Panc1 (cell line): Measurements from ENCODE around the gene ESYT2. TPM values are rescaled to one million over a fixed set of nuclear protein-coding genes. Genes with fewer than 3 reads are reported as not detected.
A peak's percentile ranks its signal among the peaks of the same experiment; 100 is the strongest.

ENCODE experiments used
- ATAC-seq: fragments of 200-7000 bp; cut with Tn5 transposase; 2 replicates; pipeline ENCODE4 v1.9.1; 2020; ENCODE audit warnings: mild to moderate bottlenecking, moderate library complexity
- BruUV-seq: library from RNA; stranded (reverse); fragments of 400-500 nt; replicated peaks from 2 replicates; lab custom pipeline; 2021; lab: Mats Ljungman, UMichigan
- CTCF ChIA-PET: fragments of 300-600 bp; sonication (Branson Sonifier 250); formaldehyde crosslinking; loops from one replicate; lab custom pipeline; 2022; ENCODE audit warnings: antibody characterized with exemption; lab: Charles Lee
- POLR2A ChIA-PET: fragments of 300-600 bp; sonication (Branson Sonifier 250); formaldehyde crosslinking; loops from one replicate; lab custom pipeline; 2022; ENCODE audit warnings: antibody characterized with exemption; lab: Charles Lee
- DNase-seq: peaks from one replicate; pipeline ENCODE4 v3.0.0-alpha.2; 2010; ENCODE audit warnings: low read depth, low spot score
- H3K27ac ChIP-seq: 2 replicates; pipeline ENCODE4 v1.5.1; 2011; ENCODE audit warnings: mild to moderate bottlenecking, low read length, inconsistent platforms
- H3K27me3 ChIP-seq: fragments of 200-500 bp; sonication (Bioruptor generic); 2 replicates; pipeline ENCODE4 v1.6.0; 2014; ENCODE audit warnings: low read length, inconsistent platforms; ENCODE audit not compliant: control insufficient read depth, insufficient read depth
- H3K36me3 ChIP-seq: fragments of 200-500 bp; sonication (Bioruptor generic); 2 replicates; pipeline ENCODE4 v1.5.1; 2014; ENCODE audit warnings: inconsistent platforms, mild to moderate bottlenecking, low read length, moderate library complexity; ENCODE audit not compliant: control insufficient read depth, insufficient read depth
- H3K4me1 ChIP-seq: 2 replicates; pipeline ENCODE4 v1.5.1; 2011; ENCODE audit warnings: inconsistent platforms, mild to moderate bottlenecking, low read length, moderate library complexity; ENCODE audit not compliant: control insufficient read depth, insufficient read depth
- H3K4me3 ChIP-seq, 2 experiments: 2 replicates each; pipeline ENCODE4 v1.5.1; 2011 to 2012; ENCODE audit warnings: low read depth in 2 of 2, low read length in 2 of 2, mild to moderate bottlenecking in 2 of 2, inconsistent platforms in 1 of 2, moderate library complexity in 1 of 2
- H3K9me3 ChIP-seq: fragments of 200-500 bp; sonication (Bioruptor generic); 2 replicates; pipeline ENCODE4 v1.5.1; 2014; ENCODE audit warnings: low read depth, mild to moderate bottlenecking, inconsistent platforms, low read length, moderate library complexity; ENCODE audit not compliant: control insufficient read depth, insufficient read depth
- POLR2AphosphoS5 ChIP-seq: IDR thresholded peaks from 2 replicates; pipeline ENCODE4 v1.6.1; 2012; ENCODE audit warnings: mild to moderate bottlenecking, low read depth, low read length, moderate library complexity
- SIN3A ChIP-seq: IDR thresholded peaks from 2 replicates; pipeline ENCODE4 v1.6.1; 2012; ENCODE audit warnings: low read depth, mild to moderate bottlenecking, low read length, moderate library complexity, borderline replicate concordance; ENCODE audit not compliant: insufficient read depth
- TCF7L2 ChIP-seq: IDR thresholded peaks from 2 replicates; pipeline ENCODE4 v1.6.1; 2011; ENCODE audit warnings: mild to moderate bottlenecking, low read depth, low read length, inconsistent platforms
- in situ Hi-C: cut with HindIII; loops from 2 replicates; pipeline ENCODE4 v1.10.0; 2016; ENCODE audit warnings: low sequenced_read_pairs, low pct_unique_long_range_greater_than_20kb
- intact Hi-C: fragments of 100-400 bp; cut with micrococcal nuclease; formaldehyde crosslinking; loops from one replicate; pipeline ENCODE4 v1.10.0; 2022; ENCODE audit not compliant: unreplicated experiment
- total RNA-seq: library from RNA; stranded (reverse); gene quantifications from one replicate; pipeline ENCODE4 v1.2.1, GENCODE V29; 2021; ENCODE audit not compliant: unreplicated experiment
- TF ChIP-seq, protein P1 (sequence below), 2 experiments: IDR thresholded peaks; 2 replicates each; pipeline ENCODE4 v1.6.1; 2011 to 2012; ENCODE audit warnings: low read depth in 2 of 2, control low read depth in 1 of 2, low read length in 1 of 2, mild to moderate bottlenecking in 1 of 2, moderate library complexity in 1 of 2; ENCODE audit not compliant: insufficient read depth in 1 of 2
- TF ChIP-seq, protein P2 (sequence below): fragments of 450-650 bp; IDR thresholded peaks from 2 replicates; pipeline ENCODE4 v1.5.1; 2017; ENCODE audit warnings: mild to moderate bottlenecking

Gene ESYT2
- total RNA-seq, 1 experiment from 2014 or later = 92.7 TPM

DNA sequence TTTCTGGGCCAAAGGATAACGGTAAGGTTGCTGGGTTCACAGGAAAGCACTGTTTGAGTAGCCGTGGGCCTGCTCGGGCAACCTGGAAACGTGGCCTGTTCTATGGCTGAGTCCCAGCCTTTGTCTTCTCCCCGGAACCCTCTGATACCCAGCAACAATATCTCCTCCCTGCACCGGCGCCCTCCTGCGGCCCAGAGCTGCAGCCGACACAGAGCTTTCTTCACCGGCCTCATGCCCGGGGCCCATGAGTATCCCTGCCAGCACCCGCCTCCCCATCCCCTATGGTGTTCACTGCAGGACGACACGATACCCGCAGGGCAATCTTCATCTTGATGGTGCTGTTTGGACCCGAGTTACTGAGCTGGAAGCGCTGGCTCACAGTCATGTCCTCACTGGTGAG, 86.1 kb downstream of the ESYT2 start:
- BruUV-seq = no TSS peak
- intact Hi-C loops (no loop called here), in situ Hi-C loops (no loop called here)
- no peak for DNase-seq
- no peaks in the 10 kb centered on the region for H3K4me1 ChIP-seq
- ChIA-PET CTCF (no interaction called here), POLR2A (no interaction called here)
- no peaks in the 10 kb centered on the region for H3K9me3 ChIP-seq
- H3K27ac ChIP-seq = no peak overlapping the region
- TF ChIP-seq, protein P1, sequence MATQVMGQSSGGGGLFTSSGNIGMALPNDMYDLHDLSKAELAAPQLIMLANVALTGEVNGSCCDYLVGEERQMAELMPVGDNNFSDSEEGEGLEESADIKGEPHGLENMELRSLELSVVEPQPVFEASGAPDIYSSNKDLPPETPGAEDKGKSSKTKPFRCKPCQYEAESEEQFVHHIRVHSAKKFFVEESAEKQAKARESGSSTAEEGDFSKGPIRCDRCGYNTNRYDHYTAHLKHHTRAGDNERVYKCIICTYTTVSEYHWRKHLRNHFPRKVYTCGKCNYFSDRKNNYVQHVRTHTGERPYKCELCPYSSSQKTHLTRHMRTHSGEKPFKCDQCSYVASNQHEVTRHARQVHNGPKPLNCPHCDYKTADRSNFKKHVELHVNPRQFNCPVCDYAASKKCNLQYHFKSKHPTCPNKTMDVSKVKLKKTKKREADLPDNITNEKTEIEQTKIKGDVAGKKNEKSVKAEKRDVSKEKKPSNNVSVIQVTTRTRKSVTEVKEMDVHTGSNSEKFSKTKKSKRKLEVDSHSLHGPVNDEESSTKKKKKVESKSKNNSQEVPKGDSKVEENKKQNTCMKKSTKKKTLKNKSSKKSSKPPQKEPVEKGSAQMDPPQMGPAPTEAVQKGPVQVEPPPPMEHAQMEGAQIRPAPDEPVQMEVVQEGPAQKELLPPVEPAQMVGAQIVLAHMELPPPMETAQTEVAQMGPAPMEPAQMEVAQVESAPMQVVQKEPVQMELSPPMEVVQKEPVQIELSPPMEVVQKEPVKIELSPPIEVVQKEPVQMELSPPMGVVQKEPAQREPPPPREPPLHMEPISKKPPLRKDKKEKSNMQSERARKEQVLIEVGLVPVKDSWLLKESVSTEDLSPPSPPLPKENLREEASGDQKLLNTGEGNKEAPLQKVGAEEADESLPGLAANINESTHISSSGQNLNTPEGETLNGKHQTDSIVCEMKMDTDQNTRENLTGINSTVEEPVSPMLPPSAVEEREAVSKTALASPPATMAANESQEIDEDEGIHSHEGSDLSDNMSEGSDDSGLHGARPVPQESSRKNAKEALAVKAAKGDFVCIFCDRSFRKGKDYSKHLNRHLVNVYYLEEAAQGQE (IDR thresholded peaks at IDR 0.05; ENCODE audit: insufficient read depth in 1 of 2, low read depth in 2 of 2, low read length in 1 of 2) = no peak
- TF ChIP-seq POLR2AphosphoS5 = no peak
- TF ChIP-seq, protein P2, sequence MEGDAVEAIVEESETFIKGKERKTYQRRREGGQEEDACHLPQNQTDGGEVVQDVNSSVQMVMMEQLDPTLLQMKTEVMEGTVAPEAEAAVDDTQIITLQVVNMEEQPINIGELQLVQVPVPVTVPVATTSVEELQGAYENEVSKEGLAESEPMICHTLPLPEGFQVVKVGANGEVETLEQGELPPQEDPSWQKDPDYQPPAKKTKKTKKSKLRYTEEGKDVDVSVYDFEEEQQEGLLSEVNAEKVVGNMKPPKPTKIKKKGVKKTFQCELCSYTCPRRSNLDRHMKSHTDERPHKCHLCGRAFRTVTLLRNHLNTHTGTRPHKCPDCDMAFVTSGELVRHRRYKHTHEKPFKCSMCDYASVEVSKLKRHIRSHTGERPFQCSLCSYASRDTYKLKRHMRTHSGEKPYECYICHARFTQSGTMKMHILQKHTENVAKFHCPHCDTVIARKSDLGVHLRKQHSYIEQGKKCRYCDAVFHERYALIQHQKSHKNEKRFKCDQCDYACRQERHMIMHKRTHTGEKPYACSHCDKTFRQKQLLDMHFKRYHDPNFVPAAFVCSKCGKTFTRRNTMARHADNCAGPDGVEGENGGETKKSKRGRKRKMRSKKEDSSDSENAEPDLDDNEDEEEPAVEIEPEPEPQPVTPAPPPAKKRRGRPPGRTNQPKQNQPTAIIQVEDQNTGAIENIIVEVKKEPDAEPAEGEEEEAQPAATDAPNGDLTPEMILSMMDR = no peak
- TF ChIP-seq SIN3A = no peak
- no peak for TF ChIP-seq TCF7L2
- 0 out of 2 replicates have a peak, but pooled peaks have one; percentile 33 for ATAC-seq
- peaks cover 19% of the 10 kb centered on the region; the same call in 1 of the 2 replicates for H3K36me3 ChIP-seq
- H3K4me3 ChIP-seq = no peak overlapping the region
- no peaks in the 10 kb centered on the region for H3K27me3 ChIP-seq

DNA sequence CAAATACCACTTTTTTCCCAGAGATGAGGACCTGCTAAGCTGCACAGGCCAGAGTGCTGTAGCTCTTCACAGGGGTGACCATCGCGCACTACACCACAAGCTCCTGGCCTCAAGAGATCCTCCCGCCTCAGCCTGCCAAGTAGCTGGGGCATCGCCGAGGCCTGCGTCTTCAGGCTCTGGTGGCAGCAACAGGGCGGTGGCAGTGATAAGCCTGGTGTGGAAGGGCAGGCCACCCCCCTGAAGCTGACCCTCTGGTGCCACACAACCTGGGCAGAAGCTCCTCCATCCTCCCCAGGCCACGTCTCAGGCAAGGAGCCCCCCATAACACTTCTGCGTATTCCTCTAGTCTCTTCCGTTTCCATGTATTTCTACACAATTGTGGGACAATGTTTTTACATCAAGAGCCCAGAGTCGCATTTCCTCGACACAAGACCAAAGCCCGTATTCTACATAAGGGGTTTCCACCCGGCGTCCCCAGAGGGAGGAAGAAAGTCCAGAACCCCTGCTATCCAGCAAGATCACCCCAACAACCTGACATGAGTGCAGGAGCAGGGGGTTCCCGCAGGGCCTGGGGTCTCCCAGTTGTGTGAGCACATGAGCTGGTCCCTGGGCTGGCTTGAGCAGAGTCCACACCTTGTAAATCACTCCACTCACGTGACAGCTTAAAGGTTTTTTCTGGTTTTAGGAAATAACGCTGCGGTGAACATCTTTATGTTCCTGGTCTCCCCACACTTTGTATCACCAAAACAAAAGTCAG, 87.1 kb downstream of the ESYT2 start:
- H3K9me3 ChIP-seq = no peaks in the 10 kb centered on the region
- H3K4me1 ChIP-seq = no peaks in the 10 kb centered on the region
- POLR2A ChIA-PET = no interaction called here
- TF ChIP-seq, protein P1 (IDR thresholded peaks at IDR 0.05; ENCODE audit: insufficient read depth in 1 of 2, low read depth in 2 of 2, low read length in 1 of 2) = no peak
- TF ChIP-seq POLR2AphosphoS5 (no peak), TCF7L2 (no peak), SIN3A (no peak)
- TF ChIP-seq, protein P2 = no peak
- in situ Hi-C loops = no loop called here
- no peak overlapping the region for H3K4me3 ChIP-seq
- ATAC-seq (no peak), DNase-seq (no peak)
- no peak overlapping the region for H3K27ac ChIP-seq
- H3K36me3 ChIP-seq = peaks cover 17% of the 10 kb centered on the region
- BruUV-seq = TSS peak; percentile 40
- CTCF ChIA-PET = no interaction called here
- no peaks in the 10 kb centered on the region for H3K27me3 ChIP-seq
- intact Hi-C loops = no loop called here
